HepG2 (cell line): ENCODE measurements around the gene FAM163A.

Experiments used
- BRCA1 ChIP-seq: sonication (generic); formaldehyde crosslinking; IDR thresholded peaks from 2 replicates; pipeline ENCODE4 v1.4.0; 2020; ENCODE audit warnings: missing genetic modification reagents
- CTCF ChIP-seq: sonication (generic); formaldehyde crosslinking; IDR thresholded peaks from 2 replicates; pipeline ENCODE4 v1.5.0; 2020; ENCODE audit warnings: mild to moderate bottlenecking, missing genetic modification reagents, moderate library complexity
- HBP1 ChIP-seq: IDR thresholded peaks from 2 replicates; pipeline ENCODE4 v1.6.1; 2016; ENCODE audit warnings: low read depth, control low read depth
- PHB2 ChIP-seq: fragments of 450-650 bp; IDR thresholded peaks from 2 replicates; pipeline ENCODE4 v1.6.1; 2018; ENCODE audit not compliant: partially characterized antibody
- POLR2A ChIP-seq, 2 experiments: IDR thresholded peaks; 2 replicates each; pipeline ENCODE4 v1.6.1; 2011; ENCODE audit warnings: low read depth in 2 of 2, low read length in 2 of 2, mild to moderate bottlenecking in 1 of 2, moderate library complexity in 1 of 2; ENCODE audit not compliant: insufficient read depth in 1 of 2
- POLR2AphosphoS5 ChIP-seq: IDR thresholded peaks from 2 replicates; pipeline ENCODE4 v1.6.1; 2012; ENCODE audit warnings: low read depth, low read length
- TFDP2 ChIP-seq: sonication (generic); formaldehyde crosslinking; IDR thresholded peaks from 2 replicates; pipeline ENCODE4 v1.4.0; 2020; ENCODE audit warnings: missing genetic modification reagents
- ZBTB33 ChIP-seq: sonication (generic); formaldehyde crosslinking; IDR thresholded peaks from 2 replicates; pipeline ENCODE4 v1.4.0; 2020; ENCODE audit warnings: missing genetic modification reagents
- ZC3H4 ChIP-seq: sonication (generic); formaldehyde crosslinking; IDR thresholded peaks from 2 replicates; pipeline ENCODE4 v1.4.0; 2020; ENCODE audit warnings: missing genetic modification reagents, borderline replicate concordance
- ZNF713 ChIP-seq: sonication (generic); formaldehyde crosslinking; IDR thresholded peaks from 2 replicates; pipeline ENCODE4 v1.4.0; 2020; ENCODE audit warnings: mild to moderate bottlenecking, missing genetic modification reagents

GRCh38 chr1:179820226-179820970 lies 77.3 kb downstream of the FAM163A start:
- TF ChIP-seq ZC3H4 (CRISPR knock-in tag) (no peak), PHB2 (no peak), POLR2A (IDR thresholded peaks at IDR 0.05; ENCODE audit: insufficient read depth in 1 of 2, low read depth in 2 of 2, low read length in 2 of 2) (no peak), POLR2AphosphoS5 (no peak), HBP1 (no peak), ZBTB33 (CRISPR knock-in tag) (no peak), CTCF (no peak), ZNF713 (CRISPR knock-in tag) (no peak), BRCA1 (CRISPR knock-in tag) (no peak), TFDP2 (no peak)
